ENCODE data around the gene RAB3IL1.
"Not testable (repeated sequence)": the region's sequence is repeated elsewhere in the genome, so short reads cannot be mapped to it uniquely, and the experiment has no call there.

The RAB3IL1 gene, protein sequence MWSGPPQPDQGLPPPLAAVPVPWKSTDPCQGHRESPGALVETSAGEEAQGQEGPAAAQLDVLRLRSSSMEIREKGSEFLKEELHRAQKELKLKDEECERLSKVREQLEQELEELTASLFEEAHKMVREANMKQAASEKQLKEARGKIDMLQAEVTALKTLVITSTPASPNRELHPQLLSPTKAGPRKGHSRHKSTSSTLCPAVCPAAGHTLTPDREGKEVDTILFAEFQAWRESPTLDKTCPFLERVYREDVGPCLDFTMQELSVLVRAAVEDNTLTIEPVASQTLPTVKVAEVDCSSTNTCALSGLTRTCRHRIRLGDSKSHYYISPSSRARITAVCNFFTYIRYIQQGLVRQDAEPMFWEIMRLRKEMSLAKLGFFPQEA

DNA sequence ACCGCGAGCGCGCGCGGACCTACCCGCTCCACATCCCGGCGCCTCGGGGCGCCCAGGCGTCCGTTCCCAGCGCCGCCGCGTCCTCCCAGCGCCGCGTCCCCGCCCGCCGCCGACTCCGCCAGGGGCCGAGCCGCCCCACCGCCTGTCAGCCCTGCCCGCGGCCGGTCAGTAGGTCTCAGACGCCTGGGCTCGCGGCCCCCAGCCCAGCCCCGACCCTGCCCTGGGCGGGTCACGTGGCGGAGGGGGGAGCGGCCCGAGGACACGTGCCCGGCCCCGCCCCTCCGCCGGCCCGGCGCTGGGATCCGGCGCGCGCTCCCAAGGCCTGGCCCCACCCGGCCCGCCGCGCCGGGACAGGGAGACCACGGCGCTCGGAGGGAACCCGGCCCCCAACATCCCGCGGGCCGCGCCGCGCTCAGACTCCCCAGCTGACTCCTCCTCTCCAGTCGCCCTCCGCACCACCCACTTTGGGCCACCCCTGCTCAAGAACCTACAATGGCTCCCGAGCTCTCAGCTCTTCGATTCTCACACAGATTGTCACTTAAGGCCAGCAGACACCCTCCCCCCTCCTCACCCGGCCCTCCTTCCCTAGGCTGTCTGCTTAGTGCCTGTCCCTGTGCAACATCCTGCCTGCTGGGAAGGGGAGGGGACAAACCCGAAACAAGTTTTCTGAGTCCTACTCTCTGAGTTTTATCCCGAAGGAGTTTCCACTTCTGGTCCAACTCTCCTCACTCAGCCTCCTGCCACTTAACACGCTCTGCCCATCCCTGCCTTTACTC is at the start of gene RAB3IL1:
RAB3IL1 (minus strand) TSS at position 233 of the 776 bp plus-strand sequence; CDS start at position 34, 199 bp downstream.
- DNase-seq = no peak

GRCh38 chr11:61966734-61967115 is 49.4 kb upstream of the RAB3IL1 start:
- DNase-seq = peak; percentile 27

DNA sequence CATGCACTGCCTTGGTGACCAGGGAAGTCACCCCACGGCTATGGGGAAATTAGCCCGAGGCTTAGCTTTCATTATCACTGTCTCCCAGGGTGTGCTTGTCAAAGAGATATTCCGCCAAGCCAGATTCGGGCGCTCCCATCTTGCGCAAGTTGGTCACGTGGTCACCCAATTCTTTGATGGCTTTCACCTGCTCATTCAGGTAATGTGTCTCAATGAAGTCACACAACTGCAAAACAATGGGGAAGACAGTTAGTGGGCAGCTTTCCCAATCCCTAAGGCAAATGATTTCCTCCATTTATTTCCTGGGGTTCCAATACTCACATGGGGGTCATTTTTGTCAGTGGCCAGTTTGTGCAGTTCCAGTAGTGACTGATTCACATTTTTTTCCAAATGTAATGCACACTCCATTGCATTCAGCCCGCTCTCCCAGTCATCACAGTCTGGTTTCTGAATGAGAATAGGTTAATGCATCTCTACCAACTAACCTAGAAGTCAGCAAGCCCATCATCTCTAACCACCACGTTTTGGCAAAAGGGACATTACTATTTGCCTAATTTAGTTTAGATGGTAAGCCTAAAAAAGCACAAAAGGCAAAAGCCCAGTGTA is 47.4 kb upstream of the RAB3IL1 start:
- not testable (repeated sequence) for DNase-seq

DNA sequence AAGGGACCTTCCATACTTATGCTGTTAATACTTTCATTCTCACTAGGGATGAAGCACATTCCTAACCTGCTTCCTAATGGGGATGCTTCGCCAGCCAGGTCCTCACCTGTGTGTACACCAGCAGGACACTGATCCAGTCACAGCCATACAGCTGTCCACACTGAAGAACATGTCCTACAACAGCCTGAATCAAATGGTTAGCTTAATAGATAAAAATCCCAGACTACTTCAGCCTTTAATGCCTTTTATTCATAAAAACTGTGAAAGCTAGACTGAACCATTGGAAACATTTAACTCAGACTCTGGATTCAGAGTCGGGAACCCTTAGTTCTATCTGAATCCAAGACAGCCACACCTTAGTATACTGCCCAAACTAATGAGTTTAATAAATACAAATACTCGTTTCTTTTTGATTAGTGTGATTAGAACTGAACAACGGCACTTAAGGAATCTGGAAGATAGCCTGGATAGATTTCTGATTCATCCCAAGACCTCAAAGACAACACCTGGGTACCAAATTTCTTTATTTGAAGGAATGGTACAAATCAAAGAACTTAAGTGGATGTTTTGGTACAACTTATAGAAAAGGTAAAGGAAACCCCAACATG is 46.8 kb upstream of the RAB3IL1 start:
- DNase-seq = no peak

GRCh38 chr11:61963282-61964057 is 46.1 kb upstream of the RAB3IL1 start:
- DNase-seq = peak; percentile 22

GRCh38 chr11:61963016-61963281 is 45.6 kb upstream of the RAB3IL1 start:
- no peak for DNase-seq

DNA sequence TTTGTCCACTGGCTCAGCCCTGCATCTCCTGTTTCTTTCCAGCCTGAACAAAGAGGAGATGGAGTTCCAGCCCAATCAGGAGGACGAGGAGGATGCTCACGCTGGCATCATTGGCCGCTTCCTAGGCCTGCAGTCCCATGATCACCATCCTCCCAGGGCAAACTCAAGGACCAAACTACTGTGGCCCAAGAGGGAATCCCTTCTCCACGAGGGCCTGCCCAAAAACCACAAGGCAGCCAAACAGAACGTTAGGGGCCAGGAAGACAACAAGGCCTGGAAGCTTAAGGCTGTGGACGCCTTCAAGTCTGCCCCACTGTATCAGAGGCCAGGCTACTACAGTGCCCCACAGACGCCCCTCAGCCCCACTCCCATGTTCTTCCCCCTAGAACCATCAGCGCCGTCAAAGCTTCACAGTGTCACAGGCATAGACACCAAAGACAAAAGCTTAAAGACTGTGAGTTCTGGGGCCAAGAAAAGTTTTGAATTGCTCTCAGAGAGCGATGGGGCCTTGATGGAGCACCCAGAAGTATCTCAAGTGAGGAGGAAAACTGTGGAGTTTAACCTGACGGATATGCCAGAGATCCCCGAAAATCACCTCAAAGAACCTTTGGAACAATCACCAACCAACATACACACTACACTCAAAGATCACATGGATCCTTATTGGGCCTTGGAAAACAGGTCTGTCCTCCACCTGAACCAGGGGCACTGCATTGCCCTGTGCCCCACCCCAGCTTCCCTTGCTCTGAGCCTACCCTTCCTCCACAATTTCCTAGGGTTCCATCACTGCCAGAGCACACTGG is 45.0 kb upstream of the RAB3IL1 start:
- DNase-seq = no peak

- no peak for DNase-seq
Observed at GRCh38 chr11:61961570-61962212, 44.3 kb upstream of the RAB3IL1 start.

GRCh38 chr11:61960532-61960931 is 43.2 kb upstream of the RAB3IL1 start:
- DNase-seq = no peak

DNA sequence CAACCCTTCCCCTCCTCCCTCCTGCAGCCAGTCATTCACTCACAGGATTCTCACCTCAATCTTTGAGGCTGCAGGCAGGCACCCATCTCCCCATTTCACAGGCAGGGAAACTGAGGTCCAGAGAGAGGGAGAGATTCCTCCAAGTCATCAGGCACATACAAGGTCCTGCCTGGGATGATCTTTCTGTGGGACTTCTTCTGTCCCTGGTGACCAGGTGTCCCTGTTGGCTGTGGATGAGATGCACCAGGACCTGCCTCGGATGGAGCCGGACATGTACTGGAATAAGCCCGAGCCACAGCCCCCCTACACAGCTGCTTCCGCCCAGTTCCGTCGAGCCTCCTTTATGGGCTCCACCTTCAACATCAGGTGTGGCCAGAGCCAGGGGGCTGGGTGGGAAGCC is 42.3 kb upstream of the RAB3IL1 start:
- DNase-seq = no peak

DNA sequence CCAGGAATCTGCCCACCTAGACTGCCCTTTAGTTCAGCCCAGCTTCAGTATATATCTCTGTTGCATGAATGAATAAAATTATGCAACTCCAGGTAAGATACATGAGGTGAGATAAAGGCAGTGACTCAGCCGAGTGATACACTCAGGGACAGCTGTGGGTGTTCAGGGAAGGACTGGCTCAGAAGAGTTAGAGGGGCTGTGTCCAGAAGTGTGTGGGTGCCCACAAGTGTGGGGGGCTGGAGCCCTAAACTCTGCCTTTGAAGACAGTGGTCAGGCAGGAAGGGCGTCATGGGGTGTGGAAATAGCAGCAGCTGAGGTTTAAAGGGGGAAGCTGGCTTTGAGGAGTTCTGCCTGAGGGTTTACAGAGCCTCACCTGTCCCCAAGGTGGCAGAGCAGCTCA is 41.7 kb upstream of the RAB3IL1 start:
- no peak for DNase-seq

- no peak for DNase-seq
Observed at GRCh38 chr11:61958590-61958989, 41.2 kb upstream of the RAB3IL1 start.

GRCh38 chr11:61957021-61957770 is 39.8 kb upstream of the RAB3IL1 start:
- no peak for DNase-seq

- no peak for DNase-seq
Observed at GRCh38 chr11:61956191-61957020, 39.0 kb upstream of the RAB3IL1 start.

DNA sequence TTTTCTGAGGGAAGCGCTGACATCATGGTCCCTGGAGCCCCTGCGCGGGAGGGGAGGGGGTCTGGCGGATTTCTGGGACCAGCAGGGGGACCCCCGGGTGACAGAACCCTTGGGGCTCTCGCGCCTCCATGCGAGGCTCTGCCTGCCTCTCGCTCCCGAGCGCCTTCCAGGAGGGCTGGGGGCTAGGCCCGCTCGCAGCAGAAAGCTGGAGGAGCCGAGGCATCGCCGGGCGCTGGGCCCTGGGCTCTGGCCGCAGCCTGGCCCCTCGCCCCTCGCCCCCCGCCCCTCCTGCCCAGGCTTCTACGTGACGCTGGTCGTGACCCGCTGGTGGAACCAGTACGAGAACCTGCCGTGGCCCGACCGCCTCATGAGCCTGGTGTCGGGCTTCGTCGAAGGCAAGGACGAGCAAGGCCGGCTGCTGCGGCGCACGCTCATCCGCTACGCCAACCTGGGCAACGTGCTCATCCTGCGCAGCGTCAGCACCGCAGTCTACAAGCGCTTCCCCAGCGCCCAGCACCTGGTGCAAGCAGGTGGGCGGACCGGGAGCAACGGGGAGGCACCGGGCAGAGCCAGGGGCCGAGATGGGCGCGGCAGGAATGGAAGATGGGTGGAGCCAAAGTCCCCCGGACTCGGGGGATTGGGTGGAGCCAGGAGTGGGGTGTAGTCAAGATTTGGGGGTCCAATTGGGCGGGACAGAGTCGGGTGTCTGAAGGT is 38.2 kb upstream of the RAB3IL1 start:
- DNase-seq = no peak

GRCh38 chr11:61954851-61955421 is 37.6 kb upstream of the RAB3IL1 start:
- DNase-seq = no peak

- no peak for DNase-seq
Observed at GRCh38 chr11:61954106-61954850, 36.9 kb upstream of the RAB3IL1 start.

GRCh38 chr11:61953632-61954031 is 36.3 kb upstream of the RAB3IL1 start:
- not testable (repeated sequence) for DNase-seq

All from CD4-positive, alpha-beta T cell treated with Interleukin-4 for 4 hours (primary cell).